EL (cell line): ENCODE data around the gene NRXN3.
A peak's percentile ranks its signal among the peaks of the same experiment; 100 is the strongest.

Experiments used
- DNase-seq: peaks from one replicate; pipeline ENCODE4 v3.0.0-alpha.2; 2016

NRXN3 gene

DNA sequence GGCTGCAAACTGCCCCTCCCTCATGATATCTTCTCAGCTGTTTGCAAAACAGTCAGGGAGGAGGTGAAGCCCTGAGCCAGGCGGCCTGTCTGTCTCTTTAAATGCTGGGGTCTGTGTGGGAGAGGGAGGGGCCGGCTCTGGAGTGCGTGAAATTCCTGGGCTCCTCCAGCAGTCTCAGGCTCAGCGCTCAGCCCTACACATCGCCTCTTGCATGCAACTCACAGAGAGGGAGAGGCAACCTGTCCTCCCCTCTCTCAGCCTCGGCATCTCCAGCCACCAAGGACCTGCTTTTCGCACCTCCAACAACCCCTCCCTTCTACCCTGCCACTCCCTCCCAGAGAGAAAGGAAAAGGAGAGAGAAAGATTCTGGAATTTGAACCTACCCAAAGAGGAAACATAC lies at the start of gene NRXN3:
Gene NRXN3, plus strand, starts transcription at position 171 of the 400 bp plus-strand sequence. CDS start 72,721 bp downstream, outside the sequence.
- DNase-seq, result no peak

DNA sequence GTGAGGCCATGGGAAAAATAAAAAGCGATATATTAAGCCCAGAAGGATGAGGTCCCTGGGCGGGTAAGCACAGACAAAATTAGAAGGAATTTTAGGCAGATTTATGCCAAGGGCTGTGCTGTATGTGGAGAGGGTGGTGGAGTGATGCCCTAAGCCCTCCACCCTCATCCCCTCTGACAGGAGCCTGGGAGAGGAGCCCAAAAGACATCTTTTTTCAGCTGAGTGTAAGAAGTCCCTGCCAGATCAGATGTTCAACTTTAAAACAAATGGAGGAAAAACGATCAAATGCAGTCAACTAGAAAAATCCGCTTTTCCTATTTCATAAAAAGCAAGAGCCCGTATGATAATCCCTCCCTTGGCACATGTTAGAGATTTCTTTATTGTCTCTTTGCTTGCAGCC lies 47.7 kb upstream of the NRXN3 start:
- no peak for DNase-seq

DNA sequence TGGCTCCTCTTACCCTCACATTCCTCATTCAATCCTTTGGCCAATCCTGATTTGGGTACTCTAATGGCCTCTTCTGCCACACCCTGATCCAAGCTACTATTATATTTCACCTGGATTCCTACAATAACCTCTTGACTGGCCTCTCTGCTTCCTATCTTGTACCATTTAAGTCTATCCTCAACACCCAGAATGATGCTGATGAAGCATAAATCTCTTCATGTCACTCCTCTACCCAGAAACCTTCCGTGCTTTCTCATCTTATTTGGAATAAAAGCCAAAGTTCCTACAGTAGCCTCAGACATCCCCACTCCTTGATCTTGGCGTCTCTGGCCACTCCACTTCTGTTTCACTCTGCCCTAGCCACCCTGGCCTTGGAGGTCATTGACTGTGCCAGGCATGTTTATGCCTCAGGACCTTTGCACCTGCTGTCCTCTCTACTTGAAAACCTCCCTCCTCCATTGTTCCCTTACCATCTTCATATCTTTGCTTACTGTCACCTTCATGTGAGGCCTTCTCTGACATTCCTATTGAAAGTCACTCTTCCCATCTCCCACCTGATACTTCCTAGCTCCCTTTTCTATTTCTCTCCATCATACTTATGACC lies 46.4 kb upstream of the NRXN3 start:
- DNase-seq, result no peak

DNA sequence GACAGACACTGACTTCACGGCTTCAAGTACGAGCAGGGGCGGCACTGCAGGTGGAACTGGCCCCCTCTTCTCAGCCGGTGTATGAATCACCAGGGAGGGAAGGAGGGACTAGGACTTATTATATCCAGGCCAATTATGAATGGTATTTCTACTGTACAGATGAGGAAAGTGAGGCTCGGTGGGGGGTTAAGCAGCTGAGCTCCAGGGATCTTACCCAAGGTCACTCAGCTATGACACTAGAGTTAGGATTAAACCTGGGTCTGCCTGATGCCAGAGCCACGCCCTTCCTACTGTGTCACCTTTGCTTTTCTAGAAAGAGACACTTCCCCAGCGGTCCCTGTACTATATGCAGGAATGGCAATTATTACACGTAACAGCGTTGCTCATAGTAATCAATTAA lies 42.2 kb upstream of the NRXN3 start:
- DNase-seq, result no peak

DNA sequence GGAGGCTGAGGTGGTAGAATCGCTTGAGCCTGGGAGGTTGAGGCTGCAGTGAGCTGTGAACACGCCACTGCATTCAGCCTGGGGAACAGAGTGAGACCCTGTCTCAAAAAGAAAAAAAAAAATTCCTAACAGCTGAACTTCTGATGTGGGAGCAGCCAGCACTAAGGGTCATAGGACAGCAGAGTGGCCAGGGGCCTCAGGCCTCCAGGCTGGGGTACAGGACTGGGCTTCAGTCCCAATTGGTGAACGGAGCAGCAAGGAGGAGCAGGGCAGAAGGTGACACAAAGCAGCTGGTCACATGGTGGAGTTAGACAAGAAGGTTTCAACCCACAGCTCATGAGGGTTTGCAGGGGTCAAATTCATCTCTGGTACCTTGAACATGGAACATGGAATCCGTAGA lies 40.8 kb upstream of the NRXN3 start:
- DNase-seq, result no peak

DNA sequence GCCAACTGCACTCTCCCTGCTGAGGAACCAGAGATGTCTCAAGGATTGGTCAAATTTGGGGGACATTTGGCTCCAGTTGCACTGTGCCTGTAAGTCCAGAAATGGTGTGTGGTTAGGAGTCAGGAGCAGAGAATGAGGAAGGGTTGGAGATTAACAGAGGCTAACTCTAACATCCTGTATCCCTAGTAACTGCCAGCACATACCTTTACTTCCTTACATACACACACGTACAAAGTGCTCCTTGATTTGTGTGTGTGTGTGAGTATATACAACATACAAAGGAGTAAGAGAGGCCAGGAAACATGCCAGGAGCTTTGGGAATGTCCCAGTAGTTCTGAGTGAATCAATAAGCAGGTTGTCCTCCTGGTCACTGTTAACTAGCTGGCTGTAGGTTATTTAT lies 39.8 kb upstream of the NRXN3 start:
- no peak for DNase-seq

DNA sequence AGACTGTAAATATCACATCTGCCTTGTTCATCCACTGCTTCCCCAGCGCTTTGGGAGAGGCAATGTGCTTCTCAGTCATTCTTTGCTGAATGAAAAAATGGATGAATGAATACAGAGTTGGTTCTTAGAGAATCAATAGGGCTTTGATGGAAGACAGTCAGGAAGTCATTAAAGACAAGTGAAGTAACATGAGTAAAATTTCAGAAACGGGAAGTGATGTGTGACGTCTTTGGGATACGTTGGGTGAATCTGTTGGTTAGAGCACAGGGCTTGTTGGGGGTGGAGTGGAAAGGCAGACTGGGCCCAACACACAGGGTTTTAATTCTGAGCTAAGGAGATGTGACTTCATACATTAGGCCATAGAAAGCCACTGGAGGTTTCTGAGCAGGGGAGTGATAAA lies 39.0 kb upstream of the NRXN3 start:
- no peak for DNase-seq

DNA sequence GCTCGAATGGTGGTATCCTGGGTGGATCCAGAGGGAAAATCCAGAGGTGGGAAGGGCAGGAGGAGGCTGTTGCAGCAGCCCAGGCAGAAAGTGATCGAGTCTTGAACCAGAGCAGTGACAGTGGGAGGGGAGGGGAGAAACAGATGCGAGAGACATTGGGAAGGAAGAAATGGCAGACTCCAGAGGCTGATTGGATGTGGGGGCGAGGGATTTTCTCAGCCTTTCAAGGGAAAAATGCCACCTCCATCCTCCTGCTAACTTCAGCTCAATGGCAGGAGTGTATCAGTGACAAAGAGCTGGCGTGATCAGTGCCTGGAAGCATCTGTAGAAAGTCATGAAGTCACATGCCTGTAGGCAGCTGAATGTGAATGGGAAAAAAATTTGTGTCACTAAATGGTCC lies 38.6 kb upstream of the NRXN3 start:
- DNase-seq, result no peak

DNA sequence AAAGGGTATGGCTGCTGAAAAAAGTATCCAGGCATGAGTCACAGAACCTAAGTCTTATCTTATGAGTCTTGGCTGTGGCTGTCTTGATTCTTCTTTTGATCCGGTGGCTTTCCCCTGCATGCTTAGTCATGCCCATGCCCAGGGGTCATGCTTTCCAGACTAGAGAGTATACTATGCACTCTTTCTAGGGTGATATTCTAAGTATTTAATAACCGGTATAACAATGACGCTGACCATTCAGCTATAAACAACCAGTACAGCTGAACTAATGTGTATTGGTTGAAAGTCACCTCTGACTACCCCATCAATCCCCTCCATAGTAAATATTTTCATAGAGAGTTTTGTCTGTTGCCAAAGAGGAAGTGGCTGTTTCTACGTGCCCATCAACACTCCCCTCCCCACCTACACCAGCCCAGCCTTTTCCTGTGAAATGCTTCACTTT lies 34.7 kb upstream of the NRXN3 start:
- peak; percentile 37 for DNase-seq

DNA sequence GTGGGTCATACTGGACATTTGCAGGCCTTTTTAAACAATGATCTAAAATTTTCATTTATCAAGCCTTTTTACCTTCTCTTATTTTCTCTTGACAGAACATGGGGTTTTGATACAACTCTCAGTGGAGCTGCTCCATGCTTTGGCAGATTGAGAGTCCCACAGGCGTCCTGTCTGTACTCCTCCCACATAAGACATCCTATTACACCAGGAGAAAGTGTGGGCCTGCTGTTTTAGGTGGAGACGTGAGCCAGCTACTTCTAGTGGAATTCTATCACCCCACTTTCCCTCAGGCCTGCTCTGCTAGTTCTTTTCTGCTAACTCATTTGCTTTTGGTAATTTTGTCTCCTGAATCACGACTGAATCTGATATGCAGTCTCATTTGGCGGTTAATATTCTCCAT lies 33.5 kb upstream of the NRXN3 start:
- DNase-seq, result no peak

DNA sequence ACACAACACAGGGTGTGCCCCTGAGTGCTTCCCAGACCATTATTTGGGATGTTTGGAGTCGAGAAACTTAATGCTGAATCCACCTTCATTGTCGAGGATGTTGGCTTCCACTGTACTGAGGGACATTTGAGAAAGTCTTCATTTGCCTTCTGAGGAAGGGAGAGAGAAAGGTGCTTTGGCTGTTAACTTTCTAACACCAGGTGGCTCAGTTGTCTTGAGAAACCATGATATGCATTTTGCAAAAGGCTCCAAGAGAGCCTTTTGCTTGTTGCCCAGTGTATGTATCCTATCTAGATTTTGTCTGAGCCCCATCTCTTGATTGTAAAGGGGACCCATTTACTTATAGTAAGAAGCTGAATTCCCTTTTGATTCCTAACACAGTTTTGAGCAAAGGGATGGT lies 28.6 kb upstream of the NRXN3 start:
- DNase-seq, result no peak

DNA sequence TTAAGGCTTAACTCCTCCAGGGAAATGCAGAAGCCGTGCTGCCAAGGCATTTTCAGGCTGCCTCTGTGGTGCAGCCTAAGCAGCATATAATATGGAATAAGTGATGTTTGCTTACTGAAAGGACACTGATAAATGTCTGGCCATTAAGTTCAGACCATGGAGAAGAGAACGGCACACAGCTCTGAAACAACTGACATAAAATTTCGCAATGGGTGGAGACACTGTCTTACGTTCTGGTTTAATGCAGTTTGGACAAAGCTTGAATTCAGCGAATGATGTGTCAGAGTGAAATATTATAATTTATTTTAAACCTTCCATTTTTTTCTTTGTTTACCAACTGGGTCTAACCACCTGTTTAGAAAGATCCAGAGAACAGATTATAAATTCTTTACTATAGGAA lies 27.2 kb upstream of the NRXN3 start:
- no peak for DNase-seq

DNA sequence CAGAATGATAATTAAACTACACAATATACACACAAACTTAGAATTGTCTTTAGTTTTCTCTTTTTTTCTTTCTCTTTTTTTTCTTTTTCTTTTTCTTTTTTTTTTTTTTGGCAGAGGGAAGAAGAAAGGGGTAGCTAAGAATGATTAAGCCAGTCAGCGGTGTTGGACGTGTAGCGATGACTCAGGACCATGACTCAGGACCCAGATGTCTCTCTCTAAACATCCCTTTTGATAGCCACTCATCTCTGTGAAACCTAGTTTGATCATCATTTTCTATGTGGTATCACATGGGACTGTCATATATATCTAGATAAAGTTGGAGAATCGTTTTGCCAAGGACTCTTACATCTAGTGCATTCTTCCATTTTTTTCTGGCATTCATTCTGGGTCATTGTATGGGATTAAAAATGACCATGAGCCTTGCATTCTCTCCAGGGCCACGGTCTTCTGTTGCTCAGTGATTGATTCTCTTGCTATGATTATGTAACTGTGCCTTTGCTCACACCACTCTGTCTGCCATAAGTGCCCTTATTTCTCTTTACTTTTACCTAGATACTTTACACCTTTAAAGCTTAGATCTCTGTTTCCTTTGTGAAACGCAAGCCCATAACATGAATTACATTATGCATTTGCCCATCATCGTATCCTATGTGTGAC lies 26.6 kb upstream of the NRXN3 start:
- DNase-seq, result peak; percentile 63

DNA sequence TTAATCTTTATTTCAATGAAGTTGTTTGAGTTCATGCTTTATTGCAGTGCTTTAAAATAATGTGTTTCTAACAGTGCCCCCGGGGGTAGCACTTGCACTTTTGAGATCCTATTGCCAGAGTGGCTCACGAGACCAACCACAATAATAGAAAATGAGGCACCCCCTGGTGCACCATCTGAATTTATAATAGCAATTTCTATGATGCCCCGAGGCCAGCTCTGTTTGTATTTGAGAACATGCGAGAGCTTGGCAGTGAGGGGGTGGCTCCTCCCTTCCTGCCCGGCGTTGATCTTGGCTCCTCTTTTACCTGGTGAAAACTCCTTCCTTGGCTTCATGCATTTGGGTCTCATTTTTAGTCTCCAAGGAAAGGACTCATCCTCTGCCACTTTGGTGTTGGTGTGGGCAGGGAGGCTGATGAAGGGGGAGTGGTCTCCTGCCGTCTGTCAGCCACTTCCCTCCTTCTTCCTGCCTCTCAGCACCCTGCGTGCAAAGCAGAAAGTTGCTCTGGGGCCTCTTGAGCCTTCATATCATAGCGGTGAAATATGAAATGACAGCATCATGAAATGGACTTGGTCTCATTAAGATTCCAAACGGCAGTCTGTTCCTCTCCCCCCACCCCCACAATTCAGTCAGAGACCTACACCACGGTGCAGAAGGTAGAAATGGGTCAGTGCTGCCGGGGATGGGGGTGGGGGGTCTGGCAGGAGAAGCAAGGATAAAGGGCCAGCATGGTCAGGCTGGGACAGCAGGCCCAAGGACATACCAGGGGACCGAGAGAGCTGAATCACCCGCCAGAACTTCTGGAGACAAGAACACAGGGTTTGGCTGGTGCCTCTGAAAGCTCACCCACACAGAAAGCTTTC lies 17.7 kb upstream of the NRXN3 start:
- no peak for DNase-seq

DNA sequence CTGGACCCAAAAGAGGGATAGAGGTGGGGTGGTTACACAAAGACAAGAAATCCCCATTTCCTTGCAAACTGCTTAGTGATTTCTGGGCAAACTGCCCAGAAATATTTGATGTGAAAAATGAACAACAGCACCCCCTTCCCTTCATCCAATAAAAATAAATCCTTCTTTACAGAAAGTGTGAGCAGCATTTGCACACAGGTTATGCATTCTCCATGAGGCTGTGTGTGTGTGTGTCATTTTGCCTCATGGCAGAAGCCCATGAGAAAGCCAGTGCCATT lies 17.2 kb upstream of the NRXN3 start:
- peak; percentile 29 for DNase-seq

DNA sequence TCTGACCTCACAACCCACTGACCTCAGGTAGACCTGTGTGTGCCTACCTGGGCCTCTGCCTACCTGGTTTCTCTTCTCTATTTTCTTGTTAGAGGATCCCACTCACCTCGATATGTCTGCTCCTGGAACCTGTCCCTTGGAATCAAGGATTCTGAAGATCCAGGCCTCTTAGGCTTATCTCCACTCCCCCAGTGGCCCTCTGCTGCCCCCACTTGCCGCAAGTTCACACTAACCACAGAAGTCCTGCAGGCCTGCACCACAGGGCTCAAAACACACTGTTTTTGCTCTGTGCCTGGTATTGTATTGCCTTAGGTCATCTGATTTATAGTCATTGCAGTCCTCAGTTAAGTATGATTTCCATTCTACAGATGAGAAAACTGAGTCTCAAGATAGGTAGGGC lies 15.3 kb upstream of the NRXN3 start:
- DNase-seq, result no peak

DNA sequence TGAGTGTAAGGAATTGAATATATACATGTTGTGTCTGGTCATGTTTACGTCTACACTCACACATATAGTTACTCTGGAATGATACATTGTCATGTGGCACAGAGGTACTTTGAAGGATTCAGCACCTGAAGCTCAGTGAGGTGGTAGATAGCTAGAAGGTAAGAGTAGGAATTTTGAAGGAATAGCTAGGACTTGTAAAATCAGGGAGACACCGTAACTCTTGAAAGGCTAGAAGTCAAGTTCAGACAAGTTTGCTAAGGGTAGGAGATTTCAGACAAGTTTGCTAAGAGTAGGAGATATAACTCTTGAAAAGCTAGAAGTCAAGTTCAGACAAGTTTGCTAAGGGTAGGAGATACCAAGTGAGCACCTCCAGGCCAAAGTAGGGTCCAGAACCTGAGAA lies 14.0 kb upstream of the NRXN3 start:
- DNase-seq, result no peak

DNA sequence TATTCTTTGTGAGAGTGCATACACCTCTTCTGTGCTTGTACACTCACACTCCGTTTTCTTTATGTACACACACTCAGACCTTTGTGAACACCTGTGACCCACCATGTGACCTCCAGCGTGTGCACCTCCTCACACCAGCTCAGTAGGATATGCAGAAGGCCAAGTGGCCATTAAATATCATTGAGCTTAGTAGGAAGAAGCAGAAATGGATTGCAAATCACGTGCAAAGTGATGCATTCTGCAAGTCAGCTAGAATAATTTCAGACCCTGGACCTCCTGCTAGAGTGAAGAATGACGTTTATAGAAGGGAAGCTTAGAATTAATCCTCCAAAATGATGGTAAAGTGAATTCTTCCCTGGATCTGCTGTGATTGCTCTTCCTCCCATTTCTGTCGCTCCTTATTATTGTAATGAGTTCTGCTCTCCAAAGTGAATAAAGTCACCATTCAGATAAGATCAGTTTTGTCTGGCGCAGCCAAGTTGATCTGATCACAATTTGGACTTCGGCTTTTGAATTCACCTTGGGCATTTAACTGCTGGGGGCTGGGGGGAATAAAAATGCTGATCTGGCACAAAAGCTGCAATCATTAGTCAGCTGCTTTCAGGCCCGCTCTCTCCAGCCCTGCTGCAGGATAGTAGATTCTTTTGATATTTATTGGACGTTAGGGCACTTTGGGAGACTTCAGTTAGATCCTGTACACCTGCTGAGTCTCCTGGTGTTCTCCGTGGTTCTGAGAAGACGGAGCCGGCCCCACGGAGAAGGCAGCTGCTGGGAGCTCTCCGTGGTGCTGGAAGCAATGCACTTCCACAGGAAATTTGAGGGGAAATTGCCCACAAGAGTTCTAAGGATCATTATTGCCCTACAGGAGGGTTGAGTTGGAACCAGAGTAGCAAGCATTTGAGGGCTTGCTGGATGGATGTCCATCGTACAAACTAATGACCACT lies 12.4 kb upstream of the NRXN3 start:
- peak; percentile 18 for DNase-seq

DNA sequence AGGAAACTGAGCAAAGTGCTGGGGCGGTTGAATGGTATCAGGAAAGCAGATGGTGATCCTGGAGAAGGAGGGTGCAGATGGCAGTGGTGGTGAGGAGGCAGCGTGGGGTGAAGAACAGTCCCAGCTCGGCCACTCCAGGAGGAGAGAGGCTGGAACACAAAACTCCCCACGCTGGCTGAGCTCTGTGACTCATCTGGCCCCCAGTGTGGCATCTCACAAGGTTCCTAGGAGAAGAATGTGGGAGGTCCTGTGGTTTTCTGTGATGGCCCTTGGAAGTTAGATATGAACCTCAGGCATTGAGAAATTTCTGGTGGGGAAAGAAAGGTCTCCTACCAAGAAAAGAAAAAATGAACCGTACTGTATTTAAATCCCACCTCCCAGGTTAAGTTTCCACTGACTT lies 8.0 kb upstream of the NRXN3 start:
- DNase-seq, result peak; percentile 55

DNA sequence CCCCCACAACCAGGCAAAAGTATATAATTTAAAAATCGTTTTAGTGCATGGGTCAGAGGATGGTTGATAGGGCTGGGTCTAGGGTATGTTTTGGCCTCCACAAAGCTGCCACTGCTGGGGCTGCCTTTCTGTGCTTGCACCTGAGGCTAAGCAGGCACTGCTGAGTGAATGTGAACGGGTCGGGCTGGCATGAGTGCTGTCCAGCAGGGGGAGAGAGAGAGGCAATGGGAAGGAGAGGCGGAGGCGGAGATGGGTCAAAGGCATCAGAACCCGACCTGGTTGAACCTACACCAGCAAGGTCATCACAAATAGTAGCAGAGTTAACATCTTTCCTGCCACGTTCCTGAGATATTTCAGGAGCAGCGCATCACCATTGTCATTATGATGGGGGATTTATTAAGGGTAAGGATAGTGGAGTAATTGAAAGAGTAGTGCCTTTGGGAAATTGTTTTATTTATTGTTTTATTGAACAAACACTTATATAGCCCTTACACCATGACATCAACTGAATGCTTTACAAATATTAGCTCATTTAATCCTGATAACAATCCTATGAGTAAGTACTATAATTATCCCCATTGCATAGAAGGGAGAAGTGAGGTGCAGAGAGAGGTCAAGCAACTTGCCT lies 5.8 kb upstream of the NRXN3 start:
- DNase-seq, result peak; percentile 21

DNA sequence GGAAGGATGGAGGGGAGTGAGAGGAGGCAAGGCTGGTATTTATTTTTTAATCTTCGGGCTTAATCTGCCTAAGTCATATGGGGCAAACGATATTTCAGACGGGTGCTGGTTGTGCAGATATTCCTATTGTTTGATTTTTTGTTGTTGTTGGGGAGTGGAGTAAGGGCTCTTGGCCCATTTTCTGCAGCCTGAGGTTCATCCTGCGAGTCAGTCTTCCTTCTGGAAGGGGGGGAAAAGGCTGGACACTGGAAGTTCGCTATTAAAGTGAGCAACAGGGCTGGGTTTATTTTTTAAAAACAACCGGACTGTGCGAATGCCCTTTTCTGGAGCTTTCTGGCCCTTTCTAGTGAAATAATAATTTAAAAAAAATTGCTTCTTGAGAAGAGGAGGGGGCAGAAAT lies 2.3 kb downstream of the NRXN3 start:
- no peak for DNase-seq

DNA sequence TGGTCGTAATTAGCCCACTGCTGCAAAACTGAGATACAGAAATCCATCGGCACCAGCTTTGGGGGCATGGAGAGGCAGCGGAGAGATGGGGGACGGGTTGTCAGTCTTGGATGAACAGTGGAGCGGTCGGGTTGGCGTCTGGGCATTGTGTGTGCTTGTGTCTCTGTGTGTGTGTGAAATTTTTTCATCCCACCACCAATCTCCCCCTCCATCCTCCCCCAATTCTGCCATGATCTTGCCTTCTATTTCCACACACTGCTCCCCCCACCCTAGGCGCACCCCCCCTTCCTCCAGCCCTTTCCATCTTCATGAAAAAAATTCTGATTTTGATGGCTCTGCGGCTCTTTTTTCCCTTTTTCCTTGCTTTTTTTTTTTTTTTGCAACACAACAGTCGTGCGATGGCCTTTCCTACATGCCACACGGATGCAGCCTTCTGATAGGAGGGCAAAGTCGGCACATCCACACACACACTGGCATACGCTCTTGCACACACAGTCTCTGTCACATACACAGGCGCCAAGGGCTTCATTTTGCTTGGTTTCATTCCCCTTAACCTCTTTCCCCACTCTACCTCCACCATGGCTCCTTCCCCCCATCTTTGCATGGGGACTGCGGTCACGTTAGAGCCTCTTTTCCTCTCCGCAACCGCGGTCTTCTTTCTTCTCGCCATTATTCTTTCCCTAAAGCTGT lies 3.3 kb downstream of the NRXN3 start:
- DNase-seq, result no peak
